Pons (tissue), 1 donor: ENCODE measurements around the gene CDO1.
"Not testable (repeated sequence)": the region's sequence is repeated elsewhere in the genome, so short reads cannot be mapped to it uniquely, and the experiment has no call there.

Experiments
- DNase-seq: peaks from one replicate; pipeline ENCODE4 v3.0.0-alpha.2; 2016; ENCODE audit warnings: low spot score

The CDO1 gene

DNA sequence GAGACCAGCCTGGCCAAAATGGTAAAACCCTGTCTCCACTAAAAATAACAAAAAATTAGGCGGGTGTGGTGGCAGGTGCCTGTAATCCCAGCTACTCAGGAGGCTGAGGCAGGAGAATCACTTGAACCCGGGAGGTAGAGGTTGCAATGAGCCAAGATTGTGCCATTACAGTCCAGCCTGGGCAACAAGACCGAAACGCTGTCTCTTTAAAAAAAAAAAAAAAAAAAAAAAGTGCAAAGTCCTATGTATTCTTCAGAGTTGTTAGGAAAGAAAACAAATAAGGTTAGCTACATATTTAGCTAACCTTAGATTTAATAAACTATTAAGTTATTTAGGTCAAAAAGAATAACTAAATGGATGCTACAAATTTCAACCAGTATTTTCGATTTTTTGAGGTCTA is 13.5 kb upstream of the CDO1 start:
- DNase-seq = no peak

DNA sequence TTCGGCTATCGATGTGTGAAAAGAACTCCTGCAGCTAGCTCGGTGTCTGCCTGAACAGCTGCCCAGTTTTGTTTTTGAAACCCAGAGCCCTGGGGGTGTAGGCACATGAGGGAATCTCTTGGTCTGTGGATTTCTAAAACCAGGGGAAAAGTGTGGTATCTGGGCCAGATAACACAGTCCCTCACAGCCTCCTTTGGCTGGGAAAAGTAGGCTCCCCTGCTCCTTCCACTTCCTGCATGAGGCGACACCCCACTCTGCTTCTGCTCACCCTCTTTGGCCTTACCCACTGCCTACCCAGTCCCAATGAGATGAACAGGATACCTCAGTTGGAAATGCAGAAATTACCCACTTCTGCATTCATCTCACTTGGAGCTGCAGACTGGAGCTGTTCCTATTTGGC is 9.5 kb upstream of the CDO1 start:
- no peak for DNase-seq

DNA sequence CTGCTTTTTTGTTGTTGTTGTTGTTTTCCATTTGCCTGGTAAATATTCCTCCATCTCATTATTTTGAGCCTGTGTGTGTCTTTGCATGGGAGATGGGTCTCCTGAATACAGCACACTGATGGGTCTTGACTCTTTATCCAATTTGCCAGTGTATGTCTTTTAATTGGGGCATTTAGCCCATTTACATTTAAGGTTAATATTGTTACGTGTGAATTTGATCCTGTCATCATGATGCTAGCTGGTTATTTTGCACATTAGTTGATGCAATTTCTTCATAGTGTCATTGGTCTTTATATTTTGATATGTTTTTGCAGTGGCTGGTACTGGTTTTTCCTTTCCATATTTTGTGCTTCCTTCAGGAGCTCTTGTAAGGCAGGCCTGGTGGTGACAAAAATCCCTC is 8.5 kb upstream of the CDO1 start:
- DNase-seq = not testable (repeated sequence)

DNA sequence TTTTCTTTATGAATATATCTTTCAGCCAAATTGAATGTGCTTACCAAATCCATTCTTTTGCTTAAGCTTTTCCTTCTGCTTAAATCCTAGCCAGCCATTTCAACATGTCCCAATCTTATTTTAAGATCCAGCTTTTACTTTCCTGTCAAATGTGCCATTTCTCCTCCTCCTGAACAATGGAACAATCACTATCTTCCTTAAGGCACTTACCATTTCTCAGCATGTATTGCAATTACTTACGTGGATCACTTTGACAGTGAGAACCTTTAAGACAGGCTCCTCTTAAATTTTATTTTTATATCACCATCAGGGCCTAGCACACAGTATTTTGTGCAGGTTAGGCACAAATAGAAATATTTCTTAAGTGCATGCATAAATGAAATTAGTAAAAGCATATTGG is 4.4 kb upstream of the CDO1 start:
- no peak for DNase-seq

DNA sequence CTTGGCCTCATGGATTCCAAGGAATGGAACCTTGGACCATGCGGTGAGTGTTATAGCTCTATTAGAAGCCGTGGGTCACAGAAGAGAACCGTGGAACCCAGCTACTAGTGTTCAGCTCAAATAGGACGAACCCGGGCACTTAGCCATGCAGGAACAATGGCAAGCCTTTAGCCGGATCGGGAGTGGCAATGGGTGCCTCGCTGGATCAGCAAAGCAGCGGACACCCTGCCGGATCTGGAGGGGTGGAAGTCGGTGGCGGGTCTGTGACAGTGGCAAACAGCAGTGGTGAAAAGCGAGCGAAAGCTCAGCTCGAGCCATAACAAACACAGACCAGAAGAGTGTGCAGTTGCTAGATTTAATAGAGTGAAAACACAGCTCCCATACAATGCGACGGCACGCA is 2.4 kb upstream of the CDO1 start:
- peak; percentile 58 for DNase-seq

DNA sequence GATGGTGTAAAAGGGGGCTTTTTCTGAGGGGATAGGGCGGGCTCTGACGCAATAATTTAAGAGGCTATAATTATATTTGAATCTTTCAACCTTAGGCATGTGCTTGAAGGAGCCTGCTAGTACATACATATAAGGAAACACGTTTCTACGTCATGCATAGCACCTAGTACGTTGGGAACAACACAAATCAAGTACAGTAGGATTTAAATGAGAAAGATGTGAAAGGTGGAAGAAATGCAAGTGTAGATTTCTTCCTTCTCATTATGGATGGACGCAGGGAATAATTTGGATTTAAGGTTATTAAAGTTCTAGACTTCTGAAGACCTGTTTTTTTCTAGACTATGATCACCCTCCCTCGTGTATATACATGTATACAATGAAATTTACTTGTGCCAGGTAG is 927 bp upstream of the CDO1 start:
- no peak for DNase-seq

DNA sequence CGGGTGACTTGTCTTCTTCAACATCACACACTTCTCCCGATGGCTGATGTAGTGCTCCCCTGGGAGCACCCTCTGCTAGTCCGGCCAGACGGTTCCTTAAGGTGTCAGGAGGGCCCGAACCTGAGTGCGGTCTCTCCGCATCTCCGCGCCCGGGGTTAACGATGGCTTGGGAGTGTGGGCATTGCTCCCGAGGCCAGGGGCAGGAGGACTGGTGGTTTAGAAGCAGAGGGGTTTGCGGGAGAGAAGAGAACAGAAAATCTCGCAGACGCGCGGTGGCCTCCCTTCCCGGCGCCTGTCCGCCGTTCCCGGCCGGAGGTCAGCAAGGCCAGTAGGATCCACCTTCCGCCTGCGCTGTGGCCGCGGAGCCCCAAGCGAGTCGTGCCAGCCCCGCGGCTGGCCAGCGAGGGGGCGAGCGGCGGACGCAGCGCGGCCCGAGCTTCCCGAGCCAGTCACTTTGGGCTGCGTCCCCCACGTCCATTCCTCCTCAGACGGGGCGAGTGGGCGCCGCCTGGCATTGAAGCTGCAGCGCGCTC is 700 bp downstream of the CDO1 start:
- no peak for DNase-seq

DNA sequence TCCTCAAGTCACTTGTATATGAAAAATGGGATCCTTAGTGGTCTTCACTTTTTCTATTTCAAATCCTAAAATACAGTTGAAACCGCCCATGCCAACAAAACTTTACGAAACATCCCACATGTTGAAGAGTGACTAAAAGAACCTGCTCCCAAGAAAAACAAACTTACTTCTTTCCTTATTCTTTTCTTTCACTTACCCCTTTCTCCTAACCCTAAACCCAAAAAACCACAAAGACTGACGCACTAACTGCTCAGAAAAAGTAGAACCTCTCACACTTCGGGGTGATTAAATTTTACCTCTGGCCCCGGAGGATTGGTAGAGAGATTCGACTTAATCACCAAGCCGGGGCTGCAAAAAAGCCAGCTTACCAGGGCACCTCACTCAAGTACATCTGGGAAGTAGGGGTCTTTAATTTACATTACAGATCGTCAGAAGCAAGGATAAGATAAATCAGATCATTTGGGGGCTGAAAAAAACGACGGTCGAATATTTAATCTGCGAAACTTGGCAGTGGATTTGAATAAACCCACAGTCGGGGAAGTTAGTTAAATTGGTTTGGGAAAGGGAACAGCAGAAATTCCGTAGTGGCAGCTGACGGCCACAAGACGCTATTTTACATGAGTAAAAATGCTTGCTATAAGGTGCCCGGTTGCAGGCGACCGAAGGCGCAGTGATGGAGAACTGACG is 1.3 kb downstream of the CDO1 start:
- DNase-seq = peak; percentile 12

DNA sequence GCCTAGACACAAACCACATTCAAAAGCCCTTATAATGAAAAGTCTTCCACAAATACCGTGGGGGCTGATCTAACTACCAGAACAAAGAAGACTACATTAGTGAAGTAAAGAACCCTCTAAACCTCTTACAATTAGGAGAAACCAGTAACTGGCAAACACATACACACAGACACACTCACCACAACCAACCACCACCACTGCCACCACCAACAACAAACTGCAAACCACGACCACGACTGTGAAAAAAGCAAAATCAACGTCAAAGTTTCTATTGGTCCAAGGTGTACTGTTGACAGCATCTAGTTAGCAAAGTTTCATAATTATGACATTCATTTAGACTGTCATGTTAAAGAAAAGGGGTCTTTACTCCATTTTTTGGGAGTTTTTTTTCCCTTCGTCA is 2.7 kb downstream of the CDO1 start:
- no peak for DNase-seq

DNA sequence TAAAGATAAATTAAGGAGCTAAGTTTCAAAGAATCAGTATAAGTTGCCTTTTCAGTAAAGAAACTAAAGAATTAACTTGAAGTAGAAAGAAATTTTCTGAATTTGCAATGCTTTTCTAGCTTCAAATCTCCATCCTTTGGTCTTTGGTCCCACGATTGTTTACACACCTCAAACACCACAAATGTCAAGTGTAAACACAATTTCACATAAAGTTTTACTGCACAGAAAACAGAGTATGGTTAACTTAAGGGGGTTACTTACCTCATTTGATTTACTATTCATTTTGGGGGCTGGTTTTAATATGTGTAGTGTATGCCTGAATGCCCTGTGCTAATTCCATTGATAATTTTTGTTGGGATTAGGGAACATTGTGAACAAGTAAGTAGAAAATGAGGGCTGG is 4.1 kb downstream of the CDO1 start:
- DNase-seq = no peak

DNA sequence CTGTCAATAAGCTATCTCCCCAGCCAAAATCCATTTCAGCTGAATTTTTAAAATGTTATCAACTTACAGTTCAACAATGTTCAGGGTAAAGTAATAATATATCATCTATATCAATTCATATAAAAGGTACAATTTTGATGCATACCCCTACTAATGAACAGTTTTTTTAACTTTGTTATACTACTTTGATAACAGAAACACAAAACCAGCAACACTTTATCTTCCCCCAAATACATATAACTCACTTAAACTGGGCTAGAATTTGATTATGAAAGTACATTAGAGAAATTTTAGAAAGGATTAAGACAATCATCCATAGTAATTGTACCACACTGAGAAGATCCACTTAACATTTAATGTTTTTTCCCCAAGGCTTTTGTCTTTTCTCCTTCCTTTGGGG is 5.1 kb downstream of the CDO1 start:
- no peak for DNase-seq

DNA sequence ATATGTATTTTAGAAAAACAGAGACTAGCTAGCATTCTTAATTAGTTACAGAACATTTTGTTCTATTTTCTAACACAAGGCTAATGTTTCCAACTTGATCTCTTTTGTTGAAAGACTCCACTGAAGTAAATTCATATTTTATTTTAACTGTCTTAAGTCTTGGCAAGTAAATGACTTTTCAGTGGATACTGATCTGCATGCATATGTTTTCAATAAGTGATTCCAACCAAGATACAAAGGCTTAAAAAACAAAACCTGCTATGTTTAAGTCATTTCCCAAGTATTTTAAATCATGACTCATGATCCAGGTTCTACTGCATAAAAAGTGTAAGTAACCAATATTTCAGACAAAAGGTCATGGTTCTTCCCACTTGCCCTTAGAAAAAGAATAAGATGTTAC is 5.7 kb downstream of the CDO1 start:
- no peak for DNase-seq

DNA sequence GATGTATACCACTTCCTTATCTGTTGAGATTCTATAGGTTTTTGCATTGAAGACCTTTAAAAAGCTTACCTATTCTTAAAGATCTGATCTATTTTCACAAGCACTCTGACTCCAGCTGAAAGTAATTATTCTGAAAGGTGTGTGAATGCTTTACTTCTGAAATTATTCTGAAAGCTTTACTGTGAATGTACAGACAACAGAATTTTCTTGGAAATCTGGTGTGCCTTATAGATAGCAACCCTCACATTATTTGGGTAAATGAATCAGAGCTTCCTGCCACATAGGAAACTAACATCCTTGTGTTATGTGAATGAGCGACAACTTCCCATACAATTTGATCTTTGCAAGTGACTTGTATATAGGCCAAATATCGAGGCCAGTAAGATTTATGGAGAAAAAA is 6.5 kb downstream of the CDO1 start:
- no peak for DNase-seq

DNA sequence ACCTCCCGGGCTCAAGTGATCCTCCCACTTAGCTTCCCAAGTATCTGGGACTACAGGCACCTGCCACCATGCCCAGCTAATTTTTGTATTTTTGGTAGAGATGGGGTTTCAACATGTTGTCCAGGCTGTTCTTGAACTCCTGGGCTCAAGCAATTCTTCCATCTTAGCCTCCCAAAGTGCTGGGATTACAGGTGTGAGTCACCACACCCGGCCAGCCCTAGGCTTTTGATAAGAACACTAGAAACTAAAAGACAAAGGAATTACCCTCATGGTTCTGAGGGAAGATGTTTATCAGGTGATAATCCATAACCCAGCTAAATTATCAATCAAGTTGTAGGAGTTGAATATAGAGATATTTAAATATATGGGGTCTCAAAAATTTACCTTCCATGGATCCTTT is 8.4 kb downstream of the CDO1 start:
- not testable (repeated sequence) for DNase-seq

DNA sequence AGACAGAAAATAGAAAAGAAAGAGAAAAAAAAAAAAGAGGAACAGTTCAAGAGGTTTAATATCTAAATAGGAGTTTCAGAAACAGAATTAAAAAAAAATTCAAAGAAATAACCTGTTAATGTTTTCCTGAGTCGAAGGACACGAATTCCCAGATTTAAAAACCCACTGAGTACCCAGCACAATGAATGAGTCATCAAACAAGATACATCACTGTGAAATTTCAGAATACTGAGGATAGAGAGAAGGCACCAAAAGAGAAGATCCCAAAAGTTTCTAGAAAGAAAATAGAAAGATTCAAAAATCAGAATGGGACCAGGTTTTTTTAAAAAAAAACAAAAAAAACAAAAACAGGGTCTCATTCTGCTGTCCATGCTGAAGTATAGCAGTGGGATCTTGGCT is 8.8 kb downstream of the CDO1 start:
- no peak for DNase-seq

DNA sequence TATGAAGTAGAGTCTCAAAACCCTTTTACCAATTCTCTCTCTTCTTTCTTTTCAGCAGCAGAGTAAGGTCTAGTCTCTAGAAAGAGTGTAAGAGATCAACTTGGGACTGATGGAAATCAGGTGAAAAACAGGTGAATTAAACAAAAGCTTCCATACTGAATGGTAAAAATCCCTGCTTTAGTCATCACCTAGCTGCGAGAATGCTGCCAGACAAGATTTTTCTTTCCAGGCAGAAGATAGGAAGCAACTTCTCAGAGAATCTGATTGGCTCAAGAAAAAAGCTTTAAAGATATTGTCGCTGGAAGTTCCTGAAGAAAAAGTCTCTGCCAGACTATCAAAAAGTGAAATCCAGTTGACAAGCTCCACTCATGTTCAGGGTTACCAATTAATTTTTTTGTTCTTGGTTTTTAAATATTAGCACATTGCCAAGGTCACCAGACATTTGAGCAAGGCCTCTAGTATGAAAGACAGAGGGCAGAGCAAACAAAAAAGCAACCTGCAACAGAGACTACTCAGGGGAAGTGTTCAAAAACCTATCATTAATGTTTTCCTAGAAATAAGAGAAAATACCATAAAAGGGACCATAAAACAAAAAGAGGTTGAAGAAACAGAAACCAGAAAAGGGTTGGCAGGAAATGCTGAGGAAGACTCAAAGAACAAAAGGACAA is 9.3 kb downstream of the CDO1 start:
- DNase-seq = no peak

DNA sequence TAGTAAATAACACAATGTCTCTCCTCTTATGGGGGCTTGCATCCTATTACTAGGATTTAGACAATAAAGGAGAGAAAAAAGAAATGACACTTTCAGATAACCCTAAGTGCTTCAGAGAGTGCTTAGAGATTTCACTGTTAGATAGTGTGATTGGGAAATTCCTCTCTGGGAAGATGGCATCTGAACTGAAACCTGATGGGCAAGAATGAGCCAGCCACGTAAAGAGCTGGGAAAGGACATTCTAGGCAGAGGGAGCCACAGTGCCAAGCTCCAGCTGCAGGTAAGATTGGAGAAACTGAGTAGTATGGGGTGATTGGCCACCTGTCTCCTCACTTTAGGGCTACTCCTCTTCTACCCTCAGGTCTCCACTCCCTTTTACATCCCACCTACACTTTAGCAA is 14.5 kb downstream of the CDO1 start:
- DNase-seq = no peak

DNA sequence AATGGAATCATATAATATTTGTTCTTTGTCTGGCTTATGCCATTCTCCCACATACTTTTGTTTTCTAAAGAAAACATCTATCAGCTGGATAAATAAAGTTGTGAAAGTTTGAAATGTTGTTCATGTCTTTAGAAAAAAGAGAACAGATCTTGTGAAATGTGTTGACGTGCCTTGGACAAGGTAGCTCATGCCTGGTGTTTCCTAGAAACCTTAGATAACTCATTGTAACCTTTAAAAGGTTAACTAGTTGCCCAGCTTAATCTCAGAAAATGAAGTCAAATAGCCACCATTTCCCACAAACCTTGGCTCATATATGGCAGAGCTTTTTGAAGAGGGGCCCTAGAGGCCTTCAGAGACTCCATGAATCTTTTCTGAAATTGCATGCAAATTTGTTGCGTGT is 15.3 kb downstream of the CDO1 start:
- no peak for DNase-seq

DNA sequence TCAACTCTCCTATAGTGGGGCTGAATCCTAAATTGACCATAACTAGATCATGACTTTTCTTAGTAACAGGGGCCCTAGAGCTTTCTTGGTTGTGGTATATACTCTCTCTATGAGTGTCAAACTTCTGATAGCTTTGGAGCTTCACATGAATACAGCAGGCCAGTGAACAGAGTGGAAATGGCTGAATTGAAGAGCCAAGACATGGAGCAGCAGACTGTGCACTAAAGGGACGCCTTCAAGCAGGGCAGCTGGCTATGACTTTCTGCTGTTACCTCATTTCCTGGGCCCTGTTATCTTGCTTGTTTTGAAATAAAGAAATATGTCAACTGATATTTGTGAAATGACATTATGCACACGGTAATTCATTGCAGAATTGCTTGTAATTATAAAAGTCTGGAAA is 16.4 kb downstream of the CDO1 start:
- no peak for DNase-seq

DNA sequence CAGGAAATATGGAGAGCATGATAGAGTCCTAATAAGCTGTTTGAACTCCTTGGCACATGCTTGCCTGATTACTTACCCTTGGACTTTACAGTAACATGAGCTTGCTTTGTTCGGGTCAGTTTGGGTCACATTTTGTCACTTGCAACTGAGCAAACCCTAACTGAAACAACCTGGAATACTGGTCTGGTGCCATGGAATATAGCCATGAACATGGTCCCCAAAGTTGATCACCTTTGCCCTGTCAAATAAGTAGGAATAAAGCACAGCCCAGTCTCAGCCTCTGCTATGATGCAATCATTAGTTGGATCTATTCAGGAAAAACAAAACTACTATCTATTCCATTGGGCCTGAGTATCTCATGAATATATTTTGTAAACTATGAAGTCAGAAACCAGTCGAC is 18.2 kb downstream of the CDO1 start:
- no peak for DNase-seq

DNA sequence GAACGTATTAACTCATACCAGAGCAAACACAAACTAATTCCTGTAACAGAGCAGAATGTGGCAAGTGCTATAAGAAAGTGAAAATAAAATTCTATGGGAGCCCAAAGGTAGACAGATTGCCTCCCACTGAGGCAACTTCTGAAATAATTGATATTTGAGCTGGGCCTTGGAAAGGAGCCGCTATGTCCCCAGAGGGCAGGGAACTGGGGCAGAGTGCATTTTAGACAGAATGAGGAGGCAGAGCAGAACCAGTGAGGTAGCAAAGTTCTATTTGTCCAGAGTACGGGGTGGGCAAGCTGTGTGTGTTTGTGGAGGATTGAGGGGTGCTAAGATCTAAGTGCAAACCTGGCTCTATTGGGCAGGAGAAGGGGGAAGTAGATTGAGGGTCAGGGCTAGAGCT is 19.8 kb downstream of the CDO1 start:
- no peak for DNase-seq

DNA sequence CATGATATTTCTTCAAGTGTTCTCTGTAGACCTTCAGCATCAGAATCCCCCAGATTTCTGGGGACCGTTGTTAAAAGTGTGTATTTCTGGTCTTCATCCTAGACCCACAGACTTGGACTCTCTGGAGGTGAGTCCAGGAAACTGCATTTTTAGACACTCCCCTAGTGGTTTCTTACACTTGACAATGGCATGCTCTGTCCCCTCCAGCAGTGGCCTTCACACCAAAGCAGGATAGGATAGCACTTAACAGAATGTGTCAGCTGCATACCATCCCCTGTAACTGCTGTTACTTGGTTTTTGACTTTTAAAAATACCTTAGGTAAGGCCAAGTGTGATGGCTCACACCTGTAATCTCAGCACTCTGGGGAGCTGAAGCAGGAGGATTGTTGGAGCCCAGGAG is 20.8 kb downstream of the CDO1 start:
- no peak for DNase-seq

DNA sequence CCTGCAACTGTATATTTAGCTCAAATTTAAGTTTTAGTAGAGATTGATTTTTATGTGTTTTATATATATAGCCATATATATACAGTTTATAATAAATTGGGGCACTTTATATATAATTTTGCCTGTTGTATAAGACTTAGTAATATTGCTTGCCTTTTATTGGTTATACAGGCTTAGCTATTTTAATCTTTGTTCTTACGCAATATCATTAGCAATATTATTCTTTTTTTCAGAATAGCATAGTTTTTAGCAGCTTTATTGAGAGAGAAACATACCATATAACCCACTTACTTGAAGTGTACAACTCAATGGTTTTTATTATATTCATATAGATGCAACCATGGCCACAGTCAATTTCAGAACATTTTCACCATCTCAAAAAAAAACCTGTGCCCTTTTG is 28.0 kb downstream of the CDO1 start:
- no peak for DNase-seq

DNA sequence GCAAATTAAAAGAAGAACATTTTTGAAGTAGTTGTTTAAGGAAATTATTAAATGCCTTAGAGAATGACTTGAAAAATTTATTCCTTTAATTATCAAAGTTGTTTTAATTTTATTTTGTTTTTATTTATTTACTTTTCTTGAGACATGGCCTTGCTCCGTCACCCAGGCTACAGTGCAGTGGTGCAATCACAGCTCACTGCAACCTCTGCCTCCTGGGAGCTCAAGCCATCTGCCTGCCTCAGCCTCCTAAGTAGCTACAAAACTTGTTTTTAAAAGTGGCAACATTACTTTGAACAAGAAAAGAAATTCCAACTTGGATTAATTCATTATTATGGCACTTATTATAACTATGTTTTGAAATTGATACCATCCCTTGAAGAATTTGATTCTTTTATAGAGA is 29.0 kb downstream of the CDO1 start:
- DNase-seq = no peak
